Endothelial cell of umbilical vein (primary cell): ENCODE results near the gene PLXNB2. TPM values are rescaled to one million over a fixed set of nuclear protein-coding genes. Genes with fewer than 3 reads are reported as not detected.
A peak's percentile ranks its signal among the peaks of the same experiment; 100 is the strongest.

Experiments
- BruUV-seq: library from RNA; stranded (reverse); fragments of 400-500 nt; replicated peaks from 2 replicates; lab custom pipeline; 2021; lab: Mats Ljungman, UMichigan
- CTCF ChIA-PET: fragments of 300-600, 350-600 bp; sonication (Branson Sonifier 250); formaldehyde crosslinking; loops from one replicate; lab custom pipeline; 2021; ENCODE audit warnings: antibody characterized with exemption, inconsistent platforms; lab: Charles Lee
- POLR2A ChIA-PET: fragments of 300-600, 350-600 bp; sonication (Branson Sonifier 250); formaldehyde crosslinking; loops from one replicate; lab custom pipeline; 2021; ENCODE audit warnings: antibody characterized with exemption, inconsistent platforms; lab: Charles Lee
- DNase-seq: peaks from one replicate; pipeline ENCODE4 v3.0.0-alpha.2; 2011; ENCODE audit warnings: low read depth, low spot score
- FAIRE-seq: peaks from 2 replicates; lab custom pipeline; 2011; peaks lifted over from hg19 to GRCh38; lab: Jason Lieb, UNC
- H2AFZ ChIP-seq: 2 replicates; pipeline ENCODE4 v1.6.0; 2012; ENCODE audit warnings: low read depth, low read length, control low read depth, inconsistent platforms
- H3K27ac ChIP-seq: 2 replicates; pipeline ENCODE4 v1.5.1; 2011; ENCODE audit warnings: low read depth, mild to moderate bottlenecking, control low read depth, low read length, moderate library complexity; ENCODE audit not compliant: insufficient read depth
- H3K27me3 ChIP-seq, 2 experiments: 2 replicates each; pipeline versions ENCODE4 v1.6.0 to v1.6.1; 2011; ENCODE audit warnings: low read length in 2 of 2, mixed read lengths in 1 of 2; ENCODE audit not compliant: control insufficient read depth in 2 of 2, insufficient read depth in 2 of 2
- H3K36me3 ChIP-seq, 2 experiments: 2 replicates in 1 of 2; 3 replicates in 1 of 2; pipeline ENCODE4 v1.5.1; 2011; ENCODE audit warnings: low read length in 2 of 2, mild to moderate bottlenecking in 1 of 2, moderate library complexity in 1 of 2; ENCODE audit not compliant: control insufficient read depth in 2 of 2, insufficient read depth in 2 of 2; ENCODE audit errors: extremely low read depth in 1 of 2
- H3K4me1 ChIP-seq: 3 replicates; pipeline ENCODE4 v1.5.1; 2011; ENCODE audit warnings: mild to moderate bottlenecking, low read length; ENCODE audit not compliant: control insufficient read depth, insufficient read depth; ENCODE audit errors: extremely low read depth
- H3K4me2 ChIP-seq: 2 replicates; pipeline ENCODE4 v1.6.1; 2011; ENCODE audit warnings: low read length, control low read depth, mixed read lengths; ENCODE audit not compliant: insufficient read depth
- H3K4me3 ChIP-seq, 3 experiments: fragments of 200-600 bp in 1 of 3; sonication (generic), shearing (Covaris generic) in 1 of 3; replicated peaks in 1 of 3; 2 replicates each; pipeline ENCODE4 v1.5.1; 2011 to 2016; ENCODE audit warnings: control low read depth in 3 of 3, low read length in 3 of 3, mild to moderate bottlenecking in 2 of 3, inconsistent platforms in 1 of 3, low read depth in 1 of 3, moderate library complexity in 1 of 3; ENCODE audit not compliant: insufficient read depth in 1 of 3
- H3K79me2 ChIP-seq: 2 replicates; pipeline ENCODE4 v1.6.0; 2012; ENCODE audit warnings: low read length, inconsistent platforms; ENCODE audit not compliant: control insufficient read depth, insufficient read depth
- H3K9ac ChIP-seq: replicated peaks from 2 replicates; pipeline ENCODE3; 2011; ENCODE audit warnings: low read length, control low read depth; ENCODE audit not compliant: insufficient read depth; ENCODE audit errors: extremely low read depth
- H3K9me1 ChIP-seq: replicated peaks from 3 replicates; pipeline ENCODE4 v1.6.0; 2011; ENCODE audit warnings: mild to moderate bottlenecking, low read length; ENCODE audit not compliant: control insufficient read depth, insufficient read depth; ENCODE audit errors: extremely low read depth
- H3K9me3 ChIP-seq: replicated peaks from 2 replicates; pipeline ENCODE4 v1.5.1; 2012; ENCODE audit warnings: low read length, inconsistent platforms; ENCODE audit not compliant: control insufficient read depth, insufficient read depth
- H4K20me1 ChIP-seq: replicated peaks from 2 replicates; pipeline ENCODE3; 2011; ENCODE audit warnings: mild to moderate bottlenecking, low read length; ENCODE audit not compliant: control insufficient read depth, insufficient read depth; ENCODE audit errors: extremely low read depth
- MYC ChIP-seq: IDR thresholded peaks from one replicate; pipeline ENCODE4 v1.6.1; 2011; ENCODE audit warnings: mild to moderate bottlenecking, low read depth, low read length
- POLR2A ChIP-seq: IDR thresholded peaks from 2 replicates; pipeline ENCODE4 v1.6.1; 2012; ENCODE audit warnings: low read depth, mild to moderate bottlenecking, control low read depth, low read length
- POLR2AphosphoS5 ChIP-seq: IDR thresholded peaks from 2 replicates; pipeline ENCODE4 v1.6.1; 2012; ENCODE audit warnings: low read depth, mild to moderate bottlenecking, control low read depth, low read length, moderate library complexity; ENCODE audit not compliant: insufficient read depth
- dilution Hi-C: fragments of 300-500 bp; cut with MboI; formaldehyde crosslinking; loops from one replicate; pipeline ENCODE4 v1.15.0; 2019; ENCODE audit warnings: low sequenced_read_pairs; ENCODE audit not compliant: extremely low pct_ligation_motif_present
- intact Hi-C: fragments of 100-400 bp; cut with micrococcal nuclease; formaldehyde crosslinking; loops from one replicate; pipeline ENCODE4 v1.10.0; 2022
- polyA plus RNA-seq, 4 experiments: library from polyadenylated mRNA; depleted of rRNA in 3 of 4; stranded (reverse) in 3 of 4; unstranded in 1 of 4; fragments of >200 nt; gene quantifications; 2 replicates each; pipeline versions ENCODE4 v1.2.1 to v1.2.3, GENCODE V29; 2011 to 2012; ENCODE audit warnings: missing spikeins in 1 of 4
- total RNA-seq: library from RNA; stranded (reverse); gene quantifications from 2 replicates; pipeline ENCODE4 v1.2.3, GENCODE V29; 2021
- TF ChIP-seq, protein P1 (sequence below), 2 donors: IDR thresholded peaks; 1 replicate in 1 of 2; 2 replicates in 1 of 2; pipeline ENCODE4 v1.5.1; 2011; ENCODE audit warnings: low read length in 2 of 2, mild to moderate bottlenecking in 2 of 2, moderate library complexity in 2 of 2, control low read depth in 1 of 2, inconsistent platforms in 1 of 2, low read depth in 1 of 2; ENCODE audit not compliant: insufficient read depth in 1 of 2; ENCODE audit errors: extremely low read depth in 1 of 2

Gene PLXNB2
- total and polyA plus RNA-seq, 2 donors (not counting 3 experiments of a cell fraction or from before 2014, with no cell fraction given) = 82.3 to 139 TPM

DNA sequence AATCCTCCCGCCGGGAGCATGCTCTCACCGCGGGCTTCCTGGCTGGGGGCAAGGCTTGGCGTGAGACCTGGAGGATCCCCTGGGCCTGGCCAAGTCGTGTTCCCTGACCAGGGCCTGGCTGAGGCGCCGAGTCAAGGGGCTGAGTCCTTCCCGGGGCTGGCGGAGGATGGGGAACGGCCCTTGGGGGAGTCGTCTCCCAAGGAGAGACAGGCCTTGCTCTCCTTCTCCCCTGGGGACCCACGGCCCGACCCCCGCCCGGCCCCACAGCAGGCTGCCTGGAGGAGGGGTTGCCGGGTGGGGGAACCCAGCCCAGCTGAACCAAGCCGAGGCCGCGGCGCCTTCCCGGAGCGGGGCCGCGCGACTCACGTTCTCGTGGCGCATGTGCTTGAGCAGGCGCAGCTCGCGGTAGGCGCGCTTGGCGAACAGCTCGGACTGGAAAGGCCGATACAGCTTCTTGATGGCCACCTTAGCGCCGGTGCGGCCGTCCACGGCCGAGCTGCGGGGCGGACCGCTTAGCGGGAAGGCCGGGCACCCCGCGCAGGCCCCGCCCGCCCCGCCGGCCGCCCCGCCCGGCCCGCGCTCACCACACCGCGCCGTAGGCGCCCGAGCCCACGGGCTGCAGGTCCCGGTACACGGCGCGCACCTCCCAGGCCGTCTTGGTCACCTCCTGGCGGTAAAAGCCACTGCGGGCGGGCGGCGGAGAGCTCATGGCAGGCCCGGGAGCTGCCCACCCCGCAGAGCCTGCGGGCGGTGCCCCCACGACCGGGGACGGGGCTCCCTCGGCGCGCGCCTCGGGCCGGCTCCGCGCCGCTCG lies 46.4 kb downstream of the PLXNB2 start:
- H3K36me3 ChIP-seq = peaks cover 0 to 19% of the 10 kb centered on the region in 2 experiments
- DNase-seq (peak; percentile 54), FAIRE-seq (peak; percentile 59)
- intact Hi-C loops (loop anchor here (1.0 kb wide), 1 partner anchor 9 kb away; the partner anchor contains the start of gene MAPK11), dilution Hi-C loops (no loop called here)
- H3K9me1 ChIP-seq = no peaks in the 10 kb centered on the region
- peak overlapping the region; percentile 85 for H3K4me2 ChIP-seq
- no peaks in the 10 kb centered on the region for H4K20me1 ChIP-seq
- H3K4me1 ChIP-seq = peaks cover 11% of the 10 kb centered on the region
- peak overlapping the region; percentile 67 for H3K9ac ChIP-seq
- TF ChIP-seq, protein P1, sequence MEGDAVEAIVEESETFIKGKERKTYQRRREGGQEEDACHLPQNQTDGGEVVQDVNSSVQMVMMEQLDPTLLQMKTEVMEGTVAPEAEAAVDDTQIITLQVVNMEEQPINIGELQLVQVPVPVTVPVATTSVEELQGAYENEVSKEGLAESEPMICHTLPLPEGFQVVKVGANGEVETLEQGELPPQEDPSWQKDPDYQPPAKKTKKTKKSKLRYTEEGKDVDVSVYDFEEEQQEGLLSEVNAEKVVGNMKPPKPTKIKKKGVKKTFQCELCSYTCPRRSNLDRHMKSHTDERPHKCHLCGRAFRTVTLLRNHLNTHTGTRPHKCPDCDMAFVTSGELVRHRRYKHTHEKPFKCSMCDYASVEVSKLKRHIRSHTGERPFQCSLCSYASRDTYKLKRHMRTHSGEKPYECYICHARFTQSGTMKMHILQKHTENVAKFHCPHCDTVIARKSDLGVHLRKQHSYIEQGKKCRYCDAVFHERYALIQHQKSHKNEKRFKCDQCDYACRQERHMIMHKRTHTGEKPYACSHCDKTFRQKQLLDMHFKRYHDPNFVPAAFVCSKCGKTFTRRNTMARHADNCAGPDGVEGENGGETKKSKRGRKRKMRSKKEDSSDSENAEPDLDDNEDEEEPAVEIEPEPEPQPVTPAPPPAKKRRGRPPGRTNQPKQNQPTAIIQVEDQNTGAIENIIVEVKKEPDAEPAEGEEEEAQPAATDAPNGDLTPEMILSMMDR (IDR thresholded peaks at IDR 0.05; ENCODE audit: extremely low read depth in 1 of 2, insufficient read depth in 1 of 2, low read depth in 1 of 2, low read length in 2 of 2) = no peak
- TF ChIP-seq POLR2AphosphoS5 = no peak
- no peak for TF ChIP-seq POLR2A
- no peak for TF ChIP-seq MYC
- H2AFZ ChIP-seq = peak overlapping the region; percentile 76
- ChIA-PET POLR2A (interaction anchor here (1.3 kb wide), 1 partner anchor 11 kb away, joined by 3 read pairs; no protein-coding TSS in a partner anchor), CTCF (interaction anchor here (0.7 to 4.9 kb wide), 5 partner anchors 9 to 81 kb away, joined by 3 to 41 read pairs (median 9); partner anchors contain the start of genes HDAC10 and MAPK11)
- peak overlapping the region; percentile 23 to 69 (median 49) for H3K4me3 ChIP-seq
- peak overlapping the region; percentile 22 for H3K27ac ChIP-seq
- H3K27me3 ChIP-seq = no peaks in the 10 kb centered on the region
- peaks cover 22% of the 10 kb centered on the region for H3K79me2 ChIP-seq
- no peaks in the 10 kb centered on the region for H3K9me3 ChIP-seq
- no TSS peak for BruUV-seq
